RPMI7951 (cell line): ENCODE results near the gene IL15RA. TPM values are rescaled to one million over a fixed set of nuclear protein-coding genes. Genes with fewer than 3 reads are reported as not detected.
A peak's percentile ranks its signal among the peaks of the same experiment; 100 is the strongest.

Experiments used
- DNase-seq: peaks from one replicate; pipeline ENCODE4 v3.0.0-alpha.2; 2012; ENCODE audit warnings: low read depth
- total RNA-seq: library from RNA; depleted of rRNA; stranded (reverse); fragments of >200 nt; shearing (Covaris generic); gene quantifications from 2 replicates; pipeline ENCODE4 v1.2.3, GENCODE V29; 2014; rRNA removed

The IL15RA gene, protein sequence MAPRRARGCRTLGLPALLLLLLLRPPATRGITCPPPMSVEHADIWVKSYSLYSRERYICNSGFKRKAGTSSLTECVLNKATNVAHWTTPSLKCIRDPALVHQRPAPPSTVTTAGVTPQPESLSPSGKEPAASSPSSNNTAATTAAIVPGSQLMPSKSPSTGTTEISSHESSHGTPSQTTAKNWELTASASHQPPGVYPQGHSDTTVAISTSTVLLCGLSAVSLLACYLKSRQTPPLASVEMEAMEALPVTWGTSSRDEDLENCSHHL
- 15.3 and 18.5 TPM in 2 replicates for total RNA-seq

DNA sequence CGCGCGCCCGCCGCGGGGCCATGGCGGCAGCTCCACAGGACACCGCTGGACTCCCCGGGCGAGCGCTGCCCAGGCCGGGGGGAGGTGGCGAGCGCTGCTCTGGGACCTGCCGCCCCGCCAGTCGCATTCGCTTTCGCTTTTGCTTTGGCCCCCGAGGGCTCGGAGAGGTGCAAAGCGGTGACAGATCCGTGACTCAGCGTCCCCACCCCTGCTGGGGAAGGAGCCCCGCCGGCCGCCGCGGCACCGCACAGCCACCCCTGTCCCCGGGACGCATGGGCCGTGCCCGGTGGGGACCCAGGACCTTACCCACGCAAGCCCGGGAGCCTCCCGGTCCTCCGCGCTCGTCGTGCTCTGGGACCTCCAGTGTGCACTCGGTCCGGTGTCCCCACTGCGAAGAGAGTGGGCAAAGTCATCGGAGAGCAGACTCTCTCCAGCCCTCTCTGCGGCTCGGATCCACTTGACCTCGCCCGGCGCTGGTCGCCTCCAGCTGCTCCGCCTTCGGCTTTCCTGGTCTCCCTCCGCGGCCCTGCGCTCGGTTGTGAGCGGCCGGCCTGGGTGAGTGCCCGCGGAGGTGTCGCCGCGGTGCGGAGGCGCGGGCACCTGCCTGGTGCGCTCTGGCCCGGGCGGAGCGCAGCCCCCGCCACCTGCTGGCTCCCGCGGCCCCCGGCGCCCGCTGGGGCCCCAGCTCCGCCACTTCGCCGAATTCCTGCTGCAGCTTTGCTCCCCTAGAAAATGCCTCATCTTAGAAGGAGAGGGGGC is at the start of gene IL15RA:
TSS of gene IL15RA (minus strand) at position 73 of the 759 bp plus-strand sequence. CDS start at position 22, 51 bp downstream.
- peak; percentile 89 for DNase-seq

DNA sequence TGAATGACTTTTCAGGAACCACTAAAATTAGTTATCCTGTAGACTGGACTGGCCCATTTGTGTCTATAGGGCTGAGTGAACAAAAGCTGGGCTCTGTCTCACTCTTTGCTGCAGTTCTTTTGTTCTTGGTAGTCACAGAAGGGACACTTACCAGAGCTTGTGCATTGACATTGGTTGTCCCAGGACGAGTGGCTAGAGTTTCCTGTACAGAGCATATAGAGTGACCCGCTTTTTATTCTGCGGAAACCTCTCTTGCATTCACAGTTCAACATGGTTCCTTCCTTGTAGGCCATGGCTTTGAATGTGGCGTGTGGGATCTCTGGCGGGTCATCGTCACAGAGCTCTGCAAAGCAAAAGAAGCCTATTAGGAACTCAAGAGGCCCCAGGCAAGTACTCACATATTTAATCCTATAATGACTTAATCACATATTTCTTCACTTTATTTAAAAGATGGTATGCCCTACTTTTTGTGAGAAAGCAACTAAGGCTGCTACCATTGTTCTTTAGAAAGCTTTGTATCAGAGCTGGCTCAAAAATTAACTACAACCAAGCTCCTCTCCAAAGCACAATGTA is 48.4 kb upstream of the IL15RA start:
- no peak for DNase-seq

DNA sequence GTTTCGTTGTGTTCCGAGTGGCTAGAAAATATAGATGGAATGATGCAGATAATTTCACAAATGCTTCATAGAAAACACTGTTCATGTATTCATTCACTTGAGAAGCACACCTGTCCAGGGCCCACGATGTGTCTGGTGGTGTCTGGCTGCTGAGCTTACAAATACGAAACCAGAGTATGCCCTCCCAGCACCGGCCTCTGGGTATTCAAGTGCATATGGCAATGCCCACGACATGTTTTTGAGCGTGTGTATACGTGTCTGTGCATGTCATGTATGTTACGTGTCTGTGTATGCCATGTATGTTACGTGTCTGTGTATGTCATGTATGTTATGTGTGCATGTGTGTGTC is 47.0 kb upstream of the IL15RA start:
- no peak for DNase-seq

DNA sequence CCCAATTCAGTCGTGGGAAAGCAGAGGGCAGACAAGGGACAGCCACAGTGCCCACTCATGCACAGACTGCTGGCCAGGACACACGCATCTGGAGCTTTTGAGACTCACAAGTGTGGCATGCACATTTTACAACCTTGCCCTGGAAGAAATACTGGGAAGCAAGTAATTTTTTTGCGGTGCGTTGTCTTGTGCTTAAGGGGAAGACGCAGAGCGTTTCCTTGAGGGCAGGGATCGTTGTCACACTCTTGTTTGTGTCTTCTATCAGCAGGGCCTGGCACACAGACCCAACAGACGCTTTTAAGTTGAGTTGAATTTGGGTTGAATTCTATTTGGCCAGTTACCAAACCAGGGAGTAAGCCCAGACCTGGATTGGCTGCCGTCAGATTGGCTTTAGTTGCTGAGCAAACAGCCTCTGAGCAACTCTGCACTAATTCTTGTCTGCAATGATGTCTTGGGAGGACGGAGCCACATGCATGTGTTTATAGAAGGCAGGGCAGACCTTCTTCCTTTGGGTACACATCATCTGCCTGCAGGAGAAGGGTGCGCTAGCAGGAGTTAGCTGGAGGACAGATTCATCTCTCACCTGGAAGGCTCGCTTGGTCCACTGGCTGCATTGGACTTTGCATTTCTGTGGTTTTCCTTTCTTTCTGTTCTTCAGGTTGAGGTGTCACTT is 46.5 kb upstream of the IL15RA start:
- peak; percentile 53 for DNase-seq

DNA sequence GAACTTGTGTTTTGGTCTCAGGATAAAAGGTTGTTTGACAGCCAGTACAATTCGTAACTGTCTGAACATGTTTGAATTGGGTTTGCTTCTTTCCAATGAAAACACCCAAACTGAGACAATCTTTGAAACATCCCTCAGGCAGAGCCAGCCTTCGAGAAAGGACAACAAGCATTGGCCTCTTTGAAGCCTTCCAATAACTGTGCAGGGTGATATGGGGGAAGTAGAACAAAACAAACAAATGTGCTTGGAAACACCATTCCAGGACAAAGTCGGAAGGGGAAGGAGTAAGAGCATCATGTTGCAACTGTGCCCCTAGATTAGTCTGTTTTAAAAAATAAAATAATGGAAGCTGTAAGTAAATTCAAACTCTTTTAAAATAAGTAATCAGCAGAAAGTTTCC is 45.3 kb upstream of the IL15RA start:
- DNase-seq = no peak

DNA sequence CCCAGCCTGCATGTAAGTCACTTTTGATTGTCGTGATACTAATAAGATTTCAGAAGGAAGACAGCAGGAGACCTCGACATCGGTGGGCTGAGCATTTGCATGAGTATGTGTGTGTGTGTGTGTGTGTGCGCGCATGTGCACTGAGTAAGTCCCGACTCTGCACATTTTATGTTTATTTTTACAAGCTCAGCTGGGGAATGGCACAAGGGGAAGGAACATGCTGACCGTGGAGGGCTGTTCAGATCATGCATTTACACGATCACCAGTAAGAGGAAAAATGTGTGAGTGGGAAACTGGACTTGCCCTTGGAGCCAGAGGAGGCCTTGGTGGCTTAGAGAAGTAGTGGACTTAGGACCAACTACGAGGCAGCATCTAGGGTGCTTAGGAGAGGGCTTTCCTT is 43.5 kb upstream of the IL15RA start:
- no peak for DNase-seq

DNA sequence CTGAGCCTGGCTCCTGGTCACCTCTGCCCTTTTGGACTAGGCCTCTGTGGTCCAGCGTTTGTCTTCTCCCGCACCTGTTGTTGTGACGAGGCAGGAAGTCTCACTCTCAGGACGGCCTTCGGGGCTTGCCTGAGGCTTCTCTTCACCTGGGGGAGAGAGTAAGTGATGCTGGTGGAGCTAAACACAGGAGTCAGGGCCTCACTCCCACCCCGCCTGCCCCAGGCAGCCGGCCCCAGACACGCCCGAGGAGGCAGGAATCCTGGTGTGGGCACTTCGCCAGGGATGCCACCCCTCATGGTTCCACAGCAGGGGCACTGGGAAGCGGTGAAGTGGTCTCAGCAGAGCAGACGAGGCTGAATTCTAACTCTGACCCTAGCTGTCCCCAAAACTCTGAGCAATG is 42.5 kb upstream of the IL15RA start:
- no peak for DNase-seq

DNA sequence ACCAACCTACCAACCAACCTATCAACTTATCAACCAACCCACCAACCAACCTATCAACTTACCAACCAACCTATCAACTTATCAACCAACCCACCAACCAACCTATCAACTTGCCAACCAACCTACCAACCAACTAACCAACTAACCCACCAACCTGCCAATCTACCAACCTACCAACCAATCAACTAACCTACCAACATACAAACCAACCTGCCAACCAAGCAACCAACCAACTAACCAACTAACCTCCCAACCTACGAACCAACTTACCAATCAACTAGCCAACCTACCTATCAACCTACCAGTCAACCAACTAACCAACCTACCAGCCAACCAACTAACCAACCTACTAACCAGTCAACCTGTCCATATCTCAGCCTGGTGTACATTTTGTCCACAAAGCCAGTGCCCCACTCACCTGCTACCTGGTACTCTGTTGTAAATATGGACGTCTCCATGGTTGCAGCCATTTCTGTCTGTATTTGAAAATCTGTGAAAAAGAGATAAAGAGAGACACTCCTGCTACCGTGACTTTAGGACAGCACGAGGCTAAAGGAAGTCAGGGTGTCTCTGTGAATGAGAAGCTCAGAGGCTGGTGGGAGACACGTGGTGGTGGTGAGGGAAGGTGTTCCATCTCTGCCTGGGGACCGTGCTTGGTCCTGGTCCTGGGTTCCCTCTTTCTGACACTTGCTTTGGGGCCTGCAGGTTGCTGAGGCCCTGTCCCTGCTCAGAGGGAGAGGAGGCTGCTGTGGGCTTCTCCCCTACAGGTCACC is 41.9 kb upstream of the IL15RA start:
- no peak for DNase-seq

DNA sequence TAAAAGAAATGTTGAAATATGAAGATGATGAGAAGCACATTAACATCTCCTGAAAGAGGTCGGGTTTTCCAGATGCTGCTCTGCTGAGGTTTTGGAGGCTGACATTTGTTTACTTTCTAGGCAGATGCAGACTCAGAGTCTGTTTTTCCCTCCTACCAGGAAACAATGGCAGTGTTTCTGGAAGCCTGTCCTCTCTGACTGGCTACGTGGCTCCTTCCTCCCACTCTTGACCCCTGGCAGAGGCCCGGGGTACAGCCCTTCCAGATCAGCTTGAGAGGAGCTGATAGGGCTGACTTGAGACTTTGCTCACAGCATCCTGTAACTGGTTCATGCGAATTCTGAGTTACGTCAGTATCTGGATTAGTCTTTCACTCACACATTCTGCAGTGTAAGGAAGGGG is 41.1 kb upstream of the IL15RA start:
- DNase-seq = no peak

DNA sequence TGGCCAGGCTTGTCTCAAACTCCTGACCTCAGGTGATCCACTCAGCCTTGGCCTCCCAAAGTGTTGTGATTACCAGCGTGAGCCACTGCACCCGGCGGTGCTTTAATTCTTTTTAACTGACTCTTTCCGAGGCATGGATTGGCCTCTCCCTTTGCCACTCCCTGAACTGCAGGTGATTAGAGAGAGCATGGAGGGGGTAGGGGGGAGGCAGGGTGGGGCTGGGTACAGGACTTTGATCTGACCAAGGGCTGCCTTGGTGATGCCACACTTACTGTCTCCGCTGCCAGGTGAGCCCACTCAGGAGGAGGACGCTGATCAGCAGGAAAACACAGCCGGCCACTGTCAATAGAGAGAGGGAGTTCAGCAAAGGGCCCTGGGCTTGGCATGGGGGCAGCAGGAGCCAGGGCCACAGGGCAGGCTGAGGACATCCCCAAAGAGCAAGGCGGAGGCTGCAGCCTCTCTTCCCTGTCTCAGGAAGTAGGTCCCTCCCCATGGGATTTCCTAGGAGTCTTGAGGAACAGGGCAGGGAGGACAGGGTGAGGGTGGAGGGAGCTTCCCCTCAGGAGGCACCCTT is 40.5 kb upstream of the IL15RA start:
- DNase-seq = no peak

DNA sequence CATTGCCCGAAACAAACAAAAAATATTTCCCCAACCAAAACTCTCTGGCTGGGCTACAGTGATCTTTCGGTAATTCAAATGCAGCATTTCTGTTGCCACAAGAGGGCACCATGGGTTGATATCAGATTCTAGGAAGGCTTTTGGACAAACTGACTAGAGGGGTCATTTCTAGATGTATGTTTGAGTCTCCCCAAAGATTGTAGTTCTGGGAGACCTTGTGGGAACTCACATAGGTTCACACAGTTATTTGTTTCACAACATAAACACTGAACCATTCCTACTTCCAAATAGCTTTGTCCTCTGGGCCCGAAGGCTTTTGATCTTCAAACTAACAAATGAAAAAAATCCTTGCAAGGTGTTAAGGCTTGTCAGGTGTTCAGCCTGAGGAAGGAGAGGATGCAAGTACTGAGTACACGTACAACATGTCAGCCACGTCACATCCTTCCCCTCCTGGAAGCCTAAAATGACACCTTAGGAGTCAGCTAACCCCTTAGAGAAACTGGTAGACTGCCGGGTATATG is 37.0 kb upstream of the IL15RA start:
- peak; percentile 59 for DNase-seq

DNA sequence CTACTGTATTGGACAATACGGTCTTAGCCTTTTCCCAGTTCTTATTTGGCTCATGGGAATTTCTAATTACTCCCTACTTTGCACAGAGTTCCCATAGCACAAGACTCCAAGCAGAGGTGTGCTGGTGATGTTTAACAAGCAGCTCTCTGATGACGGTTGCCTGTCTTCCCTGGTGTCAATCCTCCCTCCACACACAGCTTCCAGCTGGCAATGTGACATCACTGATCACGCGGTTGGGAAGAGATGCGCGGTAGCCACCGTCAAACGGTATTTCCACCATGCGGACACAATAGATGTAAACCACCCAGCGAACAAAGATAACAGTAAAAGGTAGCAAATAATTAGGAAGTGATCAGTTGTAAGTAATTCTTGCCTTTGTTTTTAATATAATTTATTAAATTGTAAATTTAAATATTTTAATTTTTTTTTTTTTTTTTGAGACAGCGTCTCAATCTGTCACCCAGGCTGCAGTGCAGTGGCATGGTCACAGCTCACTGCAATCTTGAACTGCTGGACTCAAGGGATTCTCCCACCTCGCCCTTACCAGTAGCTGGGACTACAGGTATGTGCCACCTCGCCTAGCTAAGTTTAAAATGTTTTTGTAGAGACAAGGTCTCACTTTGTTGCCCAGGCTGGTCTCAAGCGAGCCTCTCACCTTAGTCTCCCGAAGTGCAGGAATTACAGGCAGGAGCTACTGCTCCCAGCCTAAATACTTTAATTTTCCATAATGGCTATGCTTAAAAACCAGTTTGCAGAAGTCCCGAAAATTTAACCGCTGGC is 36.3 kb upstream of the IL15RA start:
- peak; percentile 28 for DNase-seq

DNA sequence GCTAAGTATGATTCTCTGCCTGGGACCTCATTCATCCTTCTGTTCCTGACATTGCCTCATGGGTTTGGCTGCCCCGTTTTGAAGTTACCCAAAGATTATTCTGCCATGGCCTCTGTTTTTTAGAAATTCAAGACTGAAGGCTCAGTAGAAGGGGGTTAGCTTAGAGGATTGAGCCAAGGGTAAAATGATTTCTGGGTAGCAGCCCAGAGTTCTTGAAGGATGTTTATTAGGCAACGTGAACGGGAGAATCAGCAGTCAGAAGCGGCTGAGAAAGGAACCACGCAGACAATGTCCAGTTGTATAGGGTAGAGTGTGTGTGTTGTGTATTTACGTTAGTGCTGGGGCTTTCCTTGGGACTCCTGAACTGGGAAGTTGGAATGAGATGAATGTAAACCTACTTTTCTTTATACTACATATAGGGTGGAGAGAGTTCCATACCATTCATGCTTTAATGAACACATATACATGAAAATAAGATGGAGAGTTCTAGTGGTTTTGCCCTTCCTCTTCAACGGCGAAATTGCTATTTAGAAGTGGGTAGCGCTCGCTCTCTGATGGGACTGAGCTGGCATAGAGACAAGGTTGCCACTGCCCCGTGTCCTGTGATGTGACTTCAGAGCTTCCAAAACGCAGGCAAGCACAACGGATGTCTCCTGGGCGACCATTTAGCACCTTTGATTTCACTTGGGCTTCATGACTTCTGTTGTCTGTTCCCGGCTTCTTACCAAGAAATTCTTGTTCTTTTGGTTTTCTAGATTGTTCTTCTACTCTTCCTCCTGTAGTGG is 35.0 kb upstream of the IL15RA start:
- DNase-seq = no peak

DNA sequence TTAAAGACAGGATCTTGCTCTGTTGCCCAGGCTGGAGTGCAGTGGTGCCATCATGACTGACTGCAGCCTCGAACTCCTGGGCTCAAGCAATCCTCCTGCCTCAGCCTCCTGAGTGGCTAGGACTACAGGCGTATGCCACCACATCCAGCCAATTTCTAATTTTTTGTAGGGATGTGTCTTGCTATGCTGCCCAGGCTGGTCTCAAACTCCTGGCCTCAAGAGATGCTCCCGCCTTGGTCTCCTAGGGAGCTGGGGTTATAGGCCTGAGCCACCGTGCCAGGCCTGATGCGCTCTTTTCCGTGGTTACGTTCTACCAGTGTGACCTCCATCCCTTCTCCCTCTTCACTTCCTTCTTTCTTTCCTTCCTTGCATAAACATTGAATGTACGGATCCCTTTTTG is 34.2 kb upstream of the IL15RA start:
- no peak for DNase-seq

DNA sequence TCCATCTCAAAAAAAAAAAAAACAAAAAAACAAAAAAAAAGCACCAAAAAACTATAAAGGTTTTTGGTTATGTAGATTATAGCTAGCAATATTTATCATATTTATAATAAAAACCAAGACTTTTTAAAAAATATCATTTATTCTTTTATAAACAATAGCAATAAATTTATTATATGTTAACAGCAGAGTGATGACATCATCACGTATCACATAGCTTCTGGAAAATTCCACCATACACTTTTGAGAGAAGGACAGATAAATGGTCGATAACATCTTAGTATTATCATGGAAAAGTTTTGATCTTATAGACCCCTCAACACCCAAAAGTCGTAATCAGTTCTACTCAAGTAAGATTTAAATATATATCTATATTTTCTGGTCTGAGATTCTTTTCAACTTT is 33.2 kb upstream of the IL15RA start:
- no peak for DNase-seq

DNA sequence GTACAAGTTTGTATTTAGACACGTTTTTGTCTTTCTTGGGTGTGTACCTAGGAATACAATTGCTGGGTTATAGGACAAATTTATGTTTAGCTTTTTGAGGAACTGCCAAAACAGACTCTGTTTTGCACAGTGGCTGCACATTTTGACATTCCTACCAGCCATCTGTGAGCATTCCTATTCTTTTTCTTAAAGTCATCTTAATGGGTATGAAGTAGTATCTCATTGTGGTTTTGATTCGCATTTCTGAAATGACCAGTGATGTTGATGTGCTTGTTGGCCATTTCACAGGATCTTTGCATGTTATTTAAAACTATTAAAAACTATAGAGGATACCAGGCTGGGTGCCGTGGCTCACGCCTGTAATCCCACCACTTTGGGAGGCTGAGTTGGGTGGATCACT is 32.6 kb upstream of the IL15RA start:
- no peak for DNase-seq

DNA sequence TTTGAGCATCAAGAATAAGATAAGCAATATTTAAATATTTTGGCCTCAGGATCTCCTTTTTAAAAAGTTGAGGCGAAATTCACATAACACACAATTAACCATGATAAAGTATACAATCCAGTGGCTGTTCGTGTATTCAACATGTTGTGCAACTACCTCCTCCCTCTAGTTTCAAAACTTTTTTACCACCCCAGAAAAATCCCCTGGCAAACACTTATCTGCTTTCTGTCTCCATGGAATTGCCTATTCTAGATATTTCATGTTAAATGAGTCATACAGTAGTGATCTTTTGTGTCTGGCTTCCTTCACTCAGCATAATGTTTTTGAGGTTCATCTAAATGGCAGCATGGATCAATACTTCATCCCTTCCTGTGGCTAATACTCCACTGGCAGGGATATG is 31.8 kb upstream of the IL15RA start:
- DNase-seq = peak; percentile 41

DNA sequence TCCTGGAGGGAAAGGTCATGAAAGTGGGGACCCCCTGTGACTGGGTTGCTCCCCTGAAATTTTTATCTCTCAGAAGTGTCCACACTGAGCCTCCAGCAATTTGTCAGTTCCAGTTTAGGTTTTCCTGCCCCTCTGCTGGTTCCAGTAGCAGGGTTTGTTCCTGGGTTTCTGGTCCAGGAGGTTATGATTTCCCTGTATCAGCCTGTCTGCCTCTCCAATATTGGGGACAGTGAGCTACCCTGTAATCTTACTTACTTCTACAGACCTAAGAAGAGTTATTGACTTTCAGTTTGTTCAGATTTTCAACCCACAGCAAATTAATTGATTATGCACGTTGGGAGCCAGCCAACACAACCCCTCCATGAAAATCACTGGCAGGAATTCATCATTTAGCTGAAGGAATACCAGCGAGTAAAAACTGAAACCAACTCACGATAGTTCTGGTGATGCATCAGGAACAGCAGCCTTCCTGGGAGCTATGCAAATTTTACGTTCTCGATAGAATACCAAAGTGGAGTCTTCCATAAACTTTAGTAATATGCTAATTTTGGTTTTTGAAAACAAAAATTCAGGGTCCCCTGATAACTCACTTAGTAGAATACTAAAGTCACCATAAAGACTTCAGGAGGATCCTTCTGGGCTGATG is 31.3 kb upstream of the IL15RA start:
- peak; percentile 25 for DNase-seq

DNA sequence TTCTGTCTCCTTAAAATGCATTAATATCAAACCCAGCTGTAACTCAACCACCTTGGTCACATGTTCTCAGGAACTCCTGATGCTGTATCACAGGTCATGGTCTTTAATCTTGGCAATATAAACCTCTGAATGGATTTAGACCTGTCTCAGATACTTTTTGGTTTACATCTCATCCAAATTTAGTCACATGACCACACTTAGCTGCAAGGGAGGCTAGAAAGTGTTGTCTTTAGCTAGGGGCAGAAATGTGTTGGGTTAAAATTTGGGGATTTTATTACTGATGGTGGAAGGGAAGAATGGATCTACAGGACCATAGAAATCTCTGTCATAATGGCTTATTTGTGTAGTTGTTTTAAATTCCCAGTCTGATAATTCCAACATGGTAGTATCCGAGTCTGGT is 29.6 kb upstream of the IL15RA start:
- no peak for DNase-seq
